WI38 (cell line): Measurements from ENCODE around the gene BTNL8.
"Not testable (repeated sequence)": the region's sequence is repeated elsewhere in the genome, so short reads cannot be mapped to it uniquely, and the experiment has no call there.

Experiments used
- H3K4me3 ChIP-seq: 2 replicates; pipeline ENCODE4 v1.5.1; 2011; ENCODE audit warnings: low read depth, mild to moderate bottlenecking, control low read depth, low read length
- CTCF ChIP-seq: IDR thresholded peaks from 2 replicates; pipeline ENCODE4 v1.5.1; 2012; ENCODE audit warnings: low read depth, mild to moderate bottlenecking, control low read depth, low read length

The BTNL8 gene

GRCh38 chr5:180889381-180889780 lies 9.6 kb upstream of the BTNL8 start:
- TF ChIP-seq CTCF, result no peak
- no peak overlapping the region for H3K4me3 ChIP-seq

GRCh38 chr5:180895330-180895729 lies 3.6 kb upstream of the BTNL8 start:
- H3K4me3 ChIP-seq, result not testable (repeated sequence)

GRCh38 chr5:180900178-180900577 lies 1.2 kb downstream of the BTNL8 start:
- H3K4me3 ChIP-seq, result 0 out of 2 replicates have a peak overlapping the region, but pooled peaks have one; percentile 4
- TF ChIP-seq CTCF, result no peak

DNA sequence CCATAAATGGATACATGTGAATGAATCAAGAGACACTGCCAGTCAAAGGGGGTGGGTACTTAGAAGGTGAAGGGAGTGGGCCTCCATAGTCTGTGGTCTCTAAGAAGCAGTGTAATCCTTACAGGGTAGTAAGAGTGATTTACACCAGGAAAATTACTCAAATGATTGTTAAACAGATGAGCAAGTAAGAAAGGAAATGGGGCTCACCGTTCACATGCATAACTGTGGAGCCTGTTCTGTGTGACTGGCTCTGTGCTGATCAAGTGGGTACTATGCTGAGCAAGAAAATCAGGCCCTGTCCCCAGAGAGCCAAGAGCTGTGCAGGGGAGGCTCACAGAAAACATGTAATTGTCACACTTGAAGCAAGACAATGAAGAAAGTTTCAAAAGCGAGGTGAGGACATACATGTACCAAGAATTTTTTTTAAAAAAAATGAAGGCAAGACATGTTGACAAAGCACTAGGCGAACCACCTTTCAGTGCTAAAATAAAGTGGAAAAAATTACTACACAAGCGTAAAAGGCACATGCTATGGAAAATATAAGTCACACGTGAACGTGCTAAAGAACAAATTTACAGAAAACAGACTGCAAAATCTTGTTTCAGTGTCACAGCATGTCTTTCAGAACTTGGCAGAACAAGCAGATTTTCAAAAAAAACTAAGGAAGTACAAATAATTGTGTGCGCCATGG lies 2.5 kb downstream of the BTNL8 start:
- no peak for TF ChIP-seq CTCF
- H3K4me3 ChIP-seq, result no peak overlapping the region

- H3K4me3 ChIP-seq, result no peak overlapping the region
- TF ChIP-seq CTCF, result no peak
Measured at GRCh38 chr5:180908400-180908799, 9.4 kb downstream of the BTNL8 start.

- no peak overlapping the region for H3K4me3 ChIP-seq
- TF ChIP-seq CTCF, result no peak
Measured at GRCh38 chr5:180908998-180909731, 10.2 kb downstream of the BTNL8 start.

DNA sequence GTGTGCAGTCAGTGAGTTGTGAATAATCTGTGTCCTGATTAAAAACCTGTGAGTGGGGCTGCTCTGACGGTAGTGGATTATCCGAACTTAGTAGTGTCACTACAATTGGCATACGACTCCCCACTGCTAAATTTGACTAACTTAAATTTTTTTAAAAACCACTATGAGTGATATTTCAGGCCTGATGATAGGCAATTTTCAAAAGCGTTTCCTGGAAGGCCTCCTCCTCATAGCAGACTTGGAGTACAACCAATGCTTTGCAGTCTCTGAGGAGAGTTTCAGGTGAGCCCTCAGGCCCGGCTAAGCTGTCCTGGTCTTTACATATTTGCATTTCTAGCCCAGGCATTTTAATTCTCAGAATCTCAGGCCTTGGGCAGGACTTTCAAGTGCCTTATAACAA lies 10.8 kb downstream of the BTNL8 start:
- no peak overlapping the region for H3K4me3 ChIP-seq

More for the DNA sequence above, 10.8 kb downstream of the BTNL8 start:
- no peak for TF ChIP-seq CTCF
